Glomerular endothelial cell (primary cell): ENCODE results near the gene HHATL. TPM values are rescaled to one million over a fixed set of nuclear protein-coding genes. Genes with fewer than 3 reads are reported as not detected.
"Not testable (repeated sequence)": the region's sequence is repeated elsewhere in the genome, so short reads cannot be mapped to it uniquely, and the experiment has no call there.

Experiments used
- DNase-seq: peaks from one replicate; pipeline ENCODE4 v3.0.0-alpha.2; 2011; ENCODE audit warnings: low read depth, low spot score; ENCODE audit errors: extremely low read depth
- total RNA-seq: library from RNA; depleted of rRNA; stranded (reverse); fragments of >200 nt; gene quantifications from 2 replicates; pipeline ENCODE4 v1.2.3, GENCODE V29; 2015

Gene HHATL
- total RNA-seq, 1 donor from 2014 or later, result not detected

DNA sequence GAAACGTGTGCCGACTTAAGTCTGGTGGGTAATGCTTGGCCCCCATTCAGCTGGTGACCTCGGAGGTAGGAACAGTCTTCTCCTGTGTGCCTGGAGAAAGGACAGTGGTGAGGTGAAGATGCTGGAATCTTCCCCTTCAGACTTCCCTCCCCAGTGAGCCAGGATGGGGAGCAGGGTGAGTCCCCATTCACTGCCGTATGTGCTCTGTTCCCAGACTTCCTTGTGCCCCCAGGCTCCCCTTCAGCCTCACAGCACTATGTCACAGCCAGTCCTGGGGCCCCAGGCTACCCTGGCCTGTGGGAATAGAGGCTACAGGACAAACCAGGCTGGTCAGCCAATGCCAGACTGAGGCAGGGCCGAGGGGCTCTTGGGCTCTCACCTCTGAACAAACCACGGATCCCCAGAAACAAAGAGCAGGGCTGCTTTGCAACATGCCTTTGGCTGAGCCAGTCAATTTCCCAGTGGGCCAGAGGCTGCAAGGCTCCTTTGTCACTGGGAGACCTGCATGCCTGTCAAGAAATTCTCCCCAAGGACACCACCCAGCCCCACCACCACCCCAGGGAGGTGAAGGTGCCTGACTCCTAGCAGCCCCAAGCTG lies 31.8 kb upstream of the HHATL start:
- DNase-seq, result no peak

DNA sequence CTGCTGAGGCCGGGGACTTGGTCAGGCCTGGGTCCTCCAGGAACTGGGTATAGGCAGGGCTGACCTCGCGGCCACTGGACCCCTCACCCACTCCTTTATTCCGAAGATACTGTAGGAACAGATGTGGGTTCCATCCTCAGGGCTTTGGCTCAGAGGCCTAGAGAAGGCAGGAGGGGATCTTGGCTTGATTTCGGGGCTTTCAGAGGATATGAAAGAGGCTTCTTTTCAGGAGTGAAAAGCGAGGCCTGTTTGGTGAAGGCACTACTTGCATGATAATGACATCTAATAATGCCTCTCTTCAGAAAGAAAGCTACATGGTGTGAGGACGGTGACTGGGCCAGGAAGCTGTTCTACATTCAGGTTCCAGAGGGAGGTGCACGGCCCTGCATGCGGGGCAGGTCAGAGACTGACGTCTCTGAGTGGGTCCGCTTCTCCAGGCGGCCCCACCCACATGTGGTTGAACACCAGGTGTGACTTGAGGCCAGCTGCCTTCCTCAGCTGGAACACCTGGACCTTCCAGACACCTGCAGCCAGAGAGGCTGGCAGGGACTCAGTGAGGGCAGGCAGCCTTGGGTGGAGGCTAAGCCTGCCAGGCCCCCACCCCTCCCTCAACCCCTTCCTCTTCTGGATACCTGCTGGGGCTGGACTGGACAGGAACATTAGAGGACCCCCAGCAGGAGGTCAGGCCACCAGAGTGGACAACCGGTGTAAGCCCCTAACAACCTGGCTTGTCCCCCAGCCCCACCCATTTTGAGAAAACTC lies 31.1 kb upstream of the HHATL start:
- DNase-seq, result no peak

DNA sequence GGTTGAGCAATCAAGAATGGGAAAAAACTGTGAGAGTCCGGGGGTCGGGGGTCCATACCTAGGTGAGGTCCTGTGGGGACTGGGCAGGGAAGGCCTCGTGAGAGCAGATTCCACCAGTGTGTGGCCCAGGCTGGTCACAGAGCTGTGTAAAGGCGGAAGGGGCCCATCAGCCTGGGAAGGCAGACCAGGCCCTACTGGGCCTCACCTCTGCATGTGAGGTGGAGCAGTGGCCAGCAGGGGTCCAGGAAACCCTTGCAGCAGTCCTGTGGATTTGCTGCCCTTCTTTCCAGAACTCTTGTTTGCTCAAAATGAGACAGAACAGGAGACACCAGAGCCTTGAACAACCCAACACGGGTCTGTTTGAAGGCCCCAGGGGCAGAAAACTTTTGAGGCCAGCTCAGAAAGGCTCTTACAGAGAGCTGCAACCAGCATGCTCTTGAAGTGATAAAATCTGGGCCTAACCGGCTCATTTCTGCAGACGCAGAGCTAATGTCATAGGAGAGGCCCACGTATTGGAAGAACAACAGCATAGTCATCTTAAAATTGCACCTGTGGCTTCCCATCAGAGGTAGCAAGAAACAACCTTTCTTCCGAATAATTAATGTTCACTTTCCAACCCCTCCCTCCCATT lies 30.3 kb upstream of the HHATL start:
- DNase-seq, result no peak

DNA sequence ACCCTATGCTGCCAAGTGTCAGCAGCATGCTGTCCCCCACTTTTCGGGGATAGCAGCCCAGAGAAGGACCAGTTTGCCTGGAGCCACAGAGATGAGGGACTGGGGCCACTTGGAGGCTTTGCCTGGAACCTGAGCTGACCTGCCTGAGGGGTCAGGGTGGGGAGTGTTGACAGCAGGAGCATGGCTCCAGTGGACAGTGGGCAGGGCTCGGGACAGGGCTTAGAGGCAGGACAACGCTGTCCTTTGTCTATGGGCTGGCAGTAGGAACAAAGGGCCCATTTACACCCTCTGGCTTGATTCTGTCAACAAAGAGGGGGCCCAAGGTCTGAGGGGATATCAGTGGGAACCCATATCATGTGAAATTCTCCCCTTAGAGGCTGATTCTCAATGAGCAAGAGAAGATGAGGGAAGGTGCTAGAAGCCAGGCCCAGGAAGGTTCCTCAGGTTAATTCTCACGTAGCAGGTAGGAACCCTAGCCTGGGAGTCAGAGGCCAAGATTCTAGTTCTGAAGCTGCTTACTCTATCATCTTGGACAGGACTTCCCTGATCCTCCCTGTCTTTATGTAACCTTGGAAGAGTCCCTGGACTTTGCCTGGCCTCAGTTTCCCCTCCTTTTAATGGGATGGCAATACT lies 29.7 kb upstream of the HHATL start:
- no peak for DNase-seq

DNA sequence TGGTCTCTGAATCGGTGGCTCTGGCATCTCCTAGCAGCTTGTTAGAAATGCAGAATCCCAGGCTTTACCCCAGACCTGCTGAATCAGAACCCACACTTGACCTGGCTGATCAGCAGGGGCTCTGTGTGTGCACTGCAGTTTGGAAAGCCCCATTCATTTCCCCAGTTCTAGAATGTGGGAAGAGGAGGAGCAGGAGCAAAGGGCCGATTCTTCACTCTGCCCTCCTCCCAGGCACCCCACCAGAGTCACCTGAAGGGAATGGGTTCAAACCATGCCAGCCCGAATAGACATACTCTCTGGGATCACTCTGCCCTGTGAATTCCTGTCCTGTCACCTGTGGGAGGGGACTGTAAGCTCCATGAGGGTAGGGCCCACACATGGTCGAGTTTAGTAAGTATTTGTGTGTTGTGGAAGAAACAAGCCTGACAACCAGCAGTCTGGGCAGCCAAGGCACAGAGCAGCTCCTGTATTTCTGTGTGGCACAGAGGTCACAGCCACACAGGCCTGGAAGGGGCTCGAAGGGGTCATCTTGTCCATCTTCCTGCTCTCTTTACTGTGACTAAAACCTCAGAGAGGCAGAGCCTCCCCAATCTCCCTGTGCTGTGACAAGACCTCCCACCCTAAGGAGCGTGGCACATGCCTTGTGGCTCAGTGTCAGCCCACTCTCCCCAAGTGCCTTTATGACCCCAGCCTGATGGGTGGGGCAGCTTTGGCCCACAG lies 29.0 kb upstream of the HHATL start:
- DNase-seq, result no peak

DNA sequence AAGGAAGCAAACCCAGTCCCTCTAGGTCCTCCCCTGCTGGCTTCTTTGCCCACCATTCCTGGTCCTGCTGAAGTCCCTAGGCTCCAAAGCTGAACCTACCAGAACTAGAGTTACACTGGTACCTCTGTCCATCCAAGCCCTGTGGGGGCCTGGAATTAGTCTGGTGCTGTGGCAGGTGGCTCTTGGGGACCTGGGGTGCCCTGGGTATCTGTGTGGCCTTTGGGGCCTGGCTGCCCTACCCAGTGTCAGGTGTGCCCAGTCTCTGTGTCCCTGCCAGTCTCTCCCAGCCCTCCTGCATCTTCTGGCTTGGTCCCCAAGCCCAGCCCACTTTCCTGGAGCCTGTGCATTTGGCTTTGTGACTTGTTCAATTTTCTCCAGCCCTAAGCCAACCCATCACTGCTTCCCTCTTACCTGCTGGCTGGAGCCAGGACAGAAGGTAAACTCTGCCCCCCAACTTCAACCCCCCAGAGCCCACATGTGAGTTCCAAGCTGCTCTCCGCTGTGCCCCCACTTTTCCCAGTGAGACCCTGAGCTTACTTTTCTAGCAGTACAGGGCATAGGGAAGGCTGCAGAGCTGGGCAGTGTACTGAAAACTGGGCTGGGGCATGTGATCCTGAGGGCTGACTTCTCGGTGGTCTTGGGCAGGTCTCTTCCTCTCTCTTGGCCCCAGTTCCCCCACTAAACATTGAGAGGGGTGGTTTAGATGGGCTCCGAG lies 28.3 kb upstream of the HHATL start:
- DNase-seq, result no peak

DNA sequence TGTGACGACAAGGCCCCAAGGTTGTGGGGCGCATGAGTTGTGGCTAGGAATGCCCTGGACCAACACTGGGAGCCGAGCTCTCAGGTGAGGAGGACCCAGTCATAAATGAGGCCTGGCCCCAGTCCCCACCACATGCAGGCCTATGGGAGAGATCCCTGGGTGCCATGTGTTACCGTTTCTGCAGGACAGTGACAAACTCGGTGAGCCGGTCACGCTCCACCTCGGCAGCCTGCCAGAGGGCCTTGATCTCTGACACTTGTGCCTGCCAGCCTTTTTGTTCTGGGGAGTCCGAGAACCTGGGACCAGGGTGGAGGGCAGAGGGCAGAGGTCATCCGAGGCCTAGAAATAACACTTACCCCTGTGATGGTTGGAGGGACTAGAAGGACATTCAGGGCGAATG lies 27.7 kb upstream of the HHATL start:
- no peak for DNase-seq

DNA sequence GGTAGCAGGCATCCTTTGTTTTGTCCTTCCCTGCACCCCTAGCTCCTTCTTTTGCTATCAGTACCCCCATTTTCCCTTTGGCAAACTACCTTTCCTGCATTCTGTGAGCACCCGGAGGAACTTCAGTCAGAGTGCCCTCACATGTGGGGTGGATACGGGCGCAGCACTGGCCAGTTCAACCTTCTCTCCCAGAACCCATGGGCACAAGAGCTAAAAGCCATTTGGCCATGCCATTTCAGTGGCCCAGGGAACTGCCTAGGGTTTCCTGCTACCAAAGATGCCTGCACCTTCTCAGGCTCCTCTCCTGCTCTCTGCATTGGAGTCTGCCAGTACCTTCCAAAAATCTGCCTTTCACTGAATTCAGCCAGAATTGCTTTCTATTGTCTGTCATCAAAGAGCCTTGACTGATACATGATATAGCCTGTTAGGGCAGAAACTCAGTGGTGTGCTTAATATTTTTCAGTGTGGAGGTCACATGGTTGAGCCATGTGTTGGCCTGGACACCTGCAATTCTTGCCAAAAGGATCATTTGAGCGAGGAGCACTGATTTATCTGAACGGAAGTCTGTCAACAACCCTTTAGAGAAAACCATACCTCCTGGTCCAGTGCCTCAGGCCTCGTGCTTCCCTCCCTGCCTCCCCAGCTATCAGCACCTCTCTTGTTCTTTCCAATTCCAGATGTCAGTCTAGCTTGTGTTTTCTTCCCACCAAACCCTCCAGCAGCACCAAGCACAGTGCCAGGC lies 27.0 kb upstream of the HHATL start:
- DNase-seq, result no peak

DNA sequence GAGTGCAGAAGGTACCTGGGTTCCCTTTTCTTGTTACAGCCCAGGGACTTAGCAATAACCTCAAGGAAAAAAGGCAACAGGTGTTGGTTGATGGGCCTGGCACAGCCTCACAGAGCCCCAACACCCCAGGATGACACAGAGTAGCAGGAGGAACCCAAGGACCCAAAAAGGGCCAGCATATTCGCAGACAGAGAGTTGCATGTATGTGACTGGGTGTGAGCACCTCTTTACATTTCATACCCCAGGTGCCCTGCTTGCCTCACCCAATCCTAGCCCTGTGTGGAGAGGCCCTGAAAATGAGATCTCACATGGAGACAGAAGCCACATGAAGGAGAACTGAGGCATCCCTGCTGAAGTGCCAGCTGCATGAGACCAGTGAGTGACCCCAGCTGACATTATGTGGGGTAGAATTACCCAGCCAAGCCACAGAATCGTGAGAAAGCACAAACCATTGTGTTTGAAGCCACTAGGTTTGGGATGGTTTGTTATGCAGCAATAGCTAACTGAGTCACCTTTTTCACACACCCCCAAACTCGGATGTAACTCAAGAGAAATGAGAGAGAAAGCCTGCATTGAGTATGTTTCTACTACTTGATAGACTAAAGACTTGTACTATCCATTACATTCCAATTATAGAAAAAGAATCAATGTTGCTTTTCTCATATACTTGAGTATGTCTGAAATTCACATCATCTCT lies 26.2 kb upstream of the HHATL start:
- no peak for DNase-seq

DNA sequence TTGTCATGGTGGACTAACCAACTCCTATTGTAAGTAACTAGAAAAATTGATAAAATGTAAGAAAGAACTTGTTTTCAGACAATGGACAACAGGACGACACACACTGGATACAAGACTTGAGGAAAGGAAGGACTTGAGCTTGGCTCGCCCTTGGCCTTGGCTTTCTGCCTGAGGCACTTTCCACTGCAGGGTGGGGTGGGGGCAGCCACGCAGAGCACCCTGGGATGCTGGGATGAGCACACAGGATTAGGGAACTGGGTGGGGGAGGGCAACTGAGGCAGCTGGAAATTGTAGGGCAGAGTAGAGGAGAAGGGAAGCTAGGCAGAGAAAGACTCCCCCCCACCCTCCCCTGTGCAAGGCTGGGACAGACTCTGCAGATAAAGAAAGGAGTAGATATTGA lies 25.5 kb upstream of the HHATL start:
- DNase-seq, result no peak

DNA sequence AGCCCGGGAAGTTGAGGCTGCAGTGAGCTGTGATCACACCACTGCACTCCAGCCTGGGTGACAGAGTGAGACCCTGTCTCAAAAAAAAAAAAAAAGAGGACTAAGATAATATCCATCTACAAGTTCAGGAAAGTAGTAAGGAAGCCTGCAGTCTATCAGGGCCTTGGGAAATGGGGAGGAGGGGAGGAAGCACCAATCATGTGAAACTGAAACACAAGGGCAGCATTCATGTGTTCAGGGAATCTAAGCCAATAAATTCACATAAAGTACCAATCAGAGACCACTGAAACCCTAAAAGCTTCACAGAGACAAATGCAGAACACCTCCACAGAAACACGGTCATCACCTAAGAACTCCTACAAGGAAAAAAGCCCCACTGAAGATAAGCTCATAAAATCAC lies 22.9 kb upstream of the HHATL start:
- no peak for DNase-seq

DNA sequence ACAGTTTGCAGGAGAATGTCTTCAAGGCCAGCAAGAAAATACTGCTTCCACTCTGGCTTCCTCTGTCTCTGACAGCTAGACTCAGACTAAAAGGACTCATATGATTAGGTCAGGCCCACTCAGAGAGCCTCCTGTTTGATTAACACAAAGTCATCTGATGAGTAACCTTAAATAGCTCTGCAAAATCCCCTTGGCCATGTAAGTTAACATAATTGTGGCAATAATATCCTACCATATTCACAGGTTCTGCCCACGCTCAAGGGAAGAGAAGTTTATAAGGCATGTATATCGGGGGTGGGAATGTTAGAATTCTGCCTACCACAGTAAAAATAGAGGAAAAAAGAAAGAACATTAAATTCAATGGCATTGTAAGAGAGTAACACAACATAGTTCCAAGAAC lies 20.6 kb upstream of the HHATL start:
- no peak for DNase-seq

DNA sequence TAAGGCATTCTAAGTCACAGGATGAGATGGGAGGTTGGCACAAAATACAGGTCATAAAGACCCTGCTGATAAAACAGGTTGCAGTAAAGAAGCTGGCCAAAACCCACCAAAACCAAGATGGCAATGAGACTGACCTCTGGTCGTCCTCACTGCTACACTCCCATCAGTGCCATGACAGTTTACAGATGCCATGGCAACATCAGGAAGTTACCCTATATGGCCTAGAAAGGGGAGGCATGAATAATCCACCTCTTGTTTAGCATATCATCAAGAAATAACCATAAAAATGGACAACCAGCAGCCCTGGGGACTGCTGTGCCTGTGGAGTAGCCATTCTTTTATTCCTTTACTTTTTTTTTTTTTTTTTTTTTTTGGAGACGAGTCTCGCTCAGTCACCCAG lies 19.8 kb upstream of the HHATL start:
- DNase-seq, result not testable (repeated sequence)

DNA sequence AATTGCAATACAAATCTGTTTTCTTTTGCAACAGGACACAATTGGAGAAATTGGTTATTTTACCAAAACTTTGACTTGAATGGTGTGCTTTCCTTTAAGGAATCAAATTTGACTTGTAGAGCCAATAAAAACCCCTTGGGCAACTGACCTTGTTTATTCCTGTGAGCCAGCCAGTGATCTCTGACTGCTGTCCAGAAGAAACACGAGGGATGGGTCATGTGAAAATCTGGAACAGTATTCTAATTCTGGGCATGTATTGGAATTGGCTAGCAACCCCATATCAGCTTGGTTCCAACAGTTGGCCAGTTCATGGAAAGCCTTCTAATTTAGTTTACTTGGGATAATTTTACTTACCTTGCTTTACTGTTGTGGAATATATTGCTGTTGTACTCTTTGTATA lies 19.1 kb upstream of the HHATL start:
- DNase-seq, result no peak

DNA sequence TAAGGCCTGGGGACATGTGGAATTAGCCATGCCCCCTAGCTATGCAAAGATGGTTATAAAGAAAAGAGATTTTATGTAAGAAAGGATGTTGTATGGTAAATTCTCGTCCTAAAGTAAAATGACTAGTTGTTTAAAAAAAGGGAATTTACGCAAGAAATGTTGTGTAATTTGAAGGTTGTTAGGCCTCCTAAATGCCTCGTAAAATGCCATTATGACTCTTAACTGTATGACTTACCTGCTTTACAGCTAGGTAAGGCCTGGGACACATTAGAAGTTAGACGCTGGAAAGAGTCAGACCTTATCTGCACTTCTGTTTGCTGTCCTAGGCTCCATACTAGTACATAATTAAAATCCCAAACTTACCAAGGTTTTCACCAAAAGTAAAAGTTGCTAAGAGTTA lies 17.5 kb upstream of the HHATL start:
- DNase-seq, result no peak

DNA sequence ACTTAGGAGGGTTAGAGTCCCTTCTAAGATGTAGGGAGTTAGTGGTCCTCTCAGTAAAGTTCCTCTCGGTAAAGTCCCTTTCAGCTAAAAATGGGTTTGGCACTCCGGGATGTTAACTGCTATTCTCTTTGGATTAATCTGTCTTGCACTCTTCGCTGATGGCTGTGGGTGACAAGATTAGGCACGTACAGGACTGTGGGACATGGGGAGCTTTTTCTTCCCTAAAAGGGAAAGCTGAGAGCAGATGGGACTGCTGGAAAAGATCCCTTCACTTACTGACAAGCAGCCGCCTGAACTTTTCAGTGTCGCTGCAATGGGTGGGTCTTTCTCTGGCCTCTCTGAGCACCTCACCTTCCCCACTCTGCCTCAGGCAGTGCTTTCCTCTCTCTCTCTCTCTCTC lies 16.4 kb upstream of the HHATL start:
- DNase-seq, result no peak

DNA sequence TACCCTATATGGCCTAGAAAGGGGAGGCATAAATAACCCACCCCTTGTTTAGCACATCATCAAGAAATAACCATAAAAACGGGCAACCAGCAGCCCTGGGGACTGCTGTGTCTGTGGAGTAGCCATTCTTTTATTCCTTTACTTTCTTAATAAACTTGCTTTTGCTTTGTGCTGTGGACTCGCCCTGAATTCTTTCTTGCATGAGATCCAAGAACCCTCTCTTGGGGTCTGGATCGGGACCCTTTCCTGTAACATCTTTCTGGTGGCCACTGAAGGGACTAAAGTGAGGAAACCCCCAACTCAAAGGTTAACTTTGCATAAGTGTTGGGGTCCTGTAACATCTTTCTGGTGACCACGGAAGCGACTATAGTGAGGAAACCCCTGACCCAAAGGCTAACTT lies 15.7 kb upstream of the HHATL start:
- no peak for DNase-seq

DNA sequence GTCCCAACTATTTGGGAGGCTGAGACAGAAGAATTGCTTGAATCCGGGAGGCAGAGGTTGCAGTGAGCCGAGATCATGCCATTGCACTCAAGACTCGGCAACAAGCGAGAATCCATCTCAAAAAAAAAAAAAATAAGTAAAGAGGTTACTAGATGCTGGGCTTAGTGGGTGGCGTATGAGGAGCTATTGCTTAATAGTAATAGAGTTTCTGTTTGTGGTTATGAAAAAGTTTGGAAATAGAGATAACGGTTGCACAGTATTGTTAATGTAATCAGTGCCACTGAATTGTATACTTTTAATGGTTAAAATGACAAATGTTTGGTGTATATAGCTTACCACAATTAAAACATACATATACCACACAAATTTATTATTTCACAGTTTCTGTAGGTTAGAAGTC lies 14.7 kb upstream of the HHATL start:
- DNase-seq, result no peak

DNA sequence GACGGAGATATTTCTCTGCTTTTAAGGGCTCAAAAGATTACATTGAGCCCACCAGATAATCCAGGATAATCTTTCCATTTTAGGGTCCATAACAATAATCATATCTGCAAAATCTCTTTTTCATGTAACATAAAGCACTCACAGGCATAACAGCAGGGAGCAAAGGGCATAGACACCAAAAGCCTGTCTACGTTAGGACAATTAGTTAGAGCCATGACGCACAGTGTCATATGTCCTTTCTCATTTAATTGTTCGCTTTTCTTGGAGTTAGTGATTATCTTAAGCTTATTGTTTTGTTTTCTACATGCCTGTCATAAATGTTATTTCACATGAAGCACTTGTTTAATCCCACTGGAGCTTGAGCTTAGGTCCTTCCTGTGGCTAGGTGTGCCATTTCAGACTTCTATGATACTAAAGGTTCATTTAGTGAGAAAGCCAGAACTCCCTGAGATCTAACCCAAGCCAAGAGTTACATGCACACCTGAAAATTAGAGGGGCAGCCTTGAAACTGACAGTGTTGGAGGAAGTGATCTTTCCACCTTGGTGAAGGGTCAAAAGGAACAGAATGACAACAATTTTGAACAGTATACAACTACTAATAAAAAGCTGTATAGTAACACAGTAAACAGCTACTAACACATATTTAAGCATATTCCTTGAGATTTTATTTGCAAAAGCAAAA lies 11.7 kb upstream of the HHATL start:
- no peak for DNase-seq
